ENCODE results near the gene SREBF2.

Gene SREBF2

DNA sequence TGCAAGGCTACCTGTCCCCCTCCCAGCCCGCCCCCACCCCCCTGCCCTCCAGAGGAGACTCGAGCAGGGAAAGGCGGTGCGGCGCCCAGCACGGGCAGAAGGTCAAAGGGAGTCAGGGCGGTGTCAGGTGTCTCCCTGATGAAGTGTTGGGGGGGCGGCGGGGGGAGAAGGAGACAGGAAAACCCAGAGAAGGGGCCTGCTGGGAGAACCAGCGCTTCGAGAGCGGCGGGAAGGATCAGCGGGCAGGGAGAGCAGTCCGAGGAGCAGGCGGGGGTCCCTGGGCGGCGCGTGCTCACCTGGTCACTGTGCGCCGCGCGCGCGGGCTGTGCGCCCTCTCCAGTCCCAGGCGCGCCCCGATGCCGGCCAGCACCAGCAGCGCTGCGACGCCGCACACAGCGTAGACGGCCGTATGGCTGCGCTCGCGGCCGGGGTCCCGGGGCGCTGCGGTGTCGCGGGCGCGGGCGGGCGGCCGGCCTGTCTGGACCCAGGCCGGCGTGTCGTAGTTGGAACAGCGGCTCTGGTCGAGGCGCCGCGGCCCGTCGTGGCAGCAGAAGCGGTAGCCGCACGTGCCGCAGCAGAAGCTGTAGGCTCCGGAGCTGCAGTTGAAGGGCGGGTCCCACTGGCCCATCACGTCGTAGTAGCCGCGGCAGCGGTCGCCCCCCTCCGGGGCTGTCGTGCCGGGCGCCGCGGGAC lies 81.1 kb downstream of the SREBF2 start:
- Histone ChIP-seq H3K36me3 (ENCODE audit: control insufficient read depth, insufficient read depth, low read length) (no peaks in the 10 kb centered on the region), H3K27ac (ENCODE audit: insufficient read depth, low read length, poor library complexity, severe bottlenecking) (no peak overlapping the region), H3K9me3 (ENCODE audit: control insufficient read depth, low read length) (no peaks in the 10 kb centered on the region), H3K27me3 (replicated peaks; ENCODE audit: control insufficient read depth, insufficient read depth, low read length, poor library complexity, severe bottlenecking) (peaks cover 50% of the 10 kb centered on the region), H3K4me1 (ENCODE audit: control insufficient read depth, insufficient read depth, low read length, poor library complexity, severe bottlenecking) (peaks cover 35% of the 10 kb centered on the region), H3K4me3 (ENCODE audit: insufficient read depth, low read depth, low read length, poor library complexity, severe bottlenecking) (no peak overlapping the region)
- no peak for DNase-seq

DNA sequence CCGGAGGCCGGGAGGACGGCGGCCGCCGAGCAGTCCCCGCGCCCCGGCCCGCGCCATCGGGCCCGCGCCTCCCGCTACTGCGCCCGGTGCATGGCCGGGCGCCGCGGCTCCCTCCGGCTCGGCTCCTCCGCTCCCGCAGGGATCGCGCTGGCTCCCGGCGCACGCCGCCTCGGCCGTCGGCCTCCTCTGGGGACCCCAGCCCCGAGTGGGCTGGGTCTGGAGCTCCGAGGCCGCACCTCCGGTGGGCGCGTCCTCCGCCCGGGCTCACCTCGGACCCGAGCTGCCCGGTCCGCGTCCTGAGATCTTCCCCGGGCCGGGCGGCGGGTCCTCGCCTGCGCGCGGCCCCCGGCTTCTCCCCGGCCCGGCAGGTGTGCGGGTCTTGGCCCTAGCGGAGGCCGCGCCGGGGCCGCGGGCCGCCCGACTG lies 81.7 kb downstream of the SREBF2 start:
- peaks cover 33% of the 10 kb centered on the region for H3K4me1 ChIP-seq (ENCODE audit: control insufficient read depth, insufficient read depth, low read length, poor library complexity, severe bottlenecking)
- no peaks in the 10 kb centered on the region for H3K36me3 ChIP-seq (ENCODE audit: control insufficient read depth, insufficient read depth, low read length)
- H3K27me3 ChIP-seq (replicated peaks; ENCODE audit: control insufficient read depth, insufficient read depth, low read length, poor library complexity, severe bottlenecking), result peaks cover 43% of the 10 kb centered on the region
- H3K27ac ChIP-seq (ENCODE audit: insufficient read depth, low read length, poor library complexity, severe bottlenecking), result no peak overlapping the region
- H3K4me3 ChIP-seq (ENCODE audit: insufficient read depth, low read depth, low read length, poor library complexity, severe bottlenecking), result no peak overlapping the region
- no peaks in the 10 kb centered on the region for H3K9me3 ChIP-seq (ENCODE audit: control insufficient read depth, low read length)
- no peak for DNase-seq

GRCh38 chr22:41915035-41915785 lies 82.3 kb downstream of the SREBF2 start, which contains the start of gene SHISA8:
TSS of gene SHISA8 (minus strand) at chr22:41915074. CDS start at chr22:41914667, 407 bp downstream.
- H3K4me3 ChIP-seq (ENCODE audit: insufficient read depth, low read depth, low read length, poor library complexity, severe bottlenecking), result peak within 1 kb of the TSS; percentile 22

GRCh38 chr22:41915786-41916493 lies 83.0 kb downstream of the SREBF2 start:
- no peaks in the 10 kb centered on the region for H3K36me3 ChIP-seq (ENCODE audit: control insufficient read depth, insufficient read depth, low read length)
- H3K9me3 ChIP-seq (ENCODE audit: control insufficient read depth, low read length), result no peaks in the 10 kb centered on the region
- DNase-seq, result no peak
- H3K27me3 ChIP-seq (replicated peaks; ENCODE audit: control insufficient read depth, insufficient read depth, low read length, poor library complexity, severe bottlenecking), result peaks cover 30% of the 10 kb centered on the region
- H3K4me3 ChIP-seq (ENCODE audit: insufficient read depth, low read depth, low read length, poor library complexity, severe bottlenecking), result no peak overlapping the region
- no peak overlapping the region for H3K27ac ChIP-seq (ENCODE audit: insufficient read depth, low read length, poor library complexity, severe bottlenecking)
- H3K4me1 ChIP-seq (ENCODE audit: control insufficient read depth, insufficient read depth, low read length, poor library complexity, severe bottlenecking), result peaks cover 26% of the 10 kb centered on the region

More at GRCh38 chr22:41915035-41915785, 82.3 kb downstream of the SREBF2 start, which contains the start of gene SHISA8:
- peak; percentile 33 to 45 (median 39) for DNase-seq
- no peaks in the 10 kb centered on the region for H3K9me3 ChIP-seq (ENCODE audit: control insufficient read depth, low read length)
- peaks cover 32% of the 10 kb centered on the region for H3K4me1 ChIP-seq (ENCODE audit: control insufficient read depth, insufficient read depth, low read length, poor library complexity, severe bottlenecking)
- H3K36me3 ChIP-seq (ENCODE audit: control insufficient read depth, insufficient read depth, low read length), result no peaks in the 10 kb centered on the region
- H3K27me3 ChIP-seq (replicated peaks; ENCODE audit: control insufficient read depth, insufficient read depth, low read length, poor library complexity, severe bottlenecking), result peaks cover 37% of the 10 kb centered on the region
- no peak within 1 kb of the TSS for H3K27ac ChIP-seq (ENCODE audit: insufficient read depth, low read length, poor library complexity, severe bottlenecking)

DNA sequence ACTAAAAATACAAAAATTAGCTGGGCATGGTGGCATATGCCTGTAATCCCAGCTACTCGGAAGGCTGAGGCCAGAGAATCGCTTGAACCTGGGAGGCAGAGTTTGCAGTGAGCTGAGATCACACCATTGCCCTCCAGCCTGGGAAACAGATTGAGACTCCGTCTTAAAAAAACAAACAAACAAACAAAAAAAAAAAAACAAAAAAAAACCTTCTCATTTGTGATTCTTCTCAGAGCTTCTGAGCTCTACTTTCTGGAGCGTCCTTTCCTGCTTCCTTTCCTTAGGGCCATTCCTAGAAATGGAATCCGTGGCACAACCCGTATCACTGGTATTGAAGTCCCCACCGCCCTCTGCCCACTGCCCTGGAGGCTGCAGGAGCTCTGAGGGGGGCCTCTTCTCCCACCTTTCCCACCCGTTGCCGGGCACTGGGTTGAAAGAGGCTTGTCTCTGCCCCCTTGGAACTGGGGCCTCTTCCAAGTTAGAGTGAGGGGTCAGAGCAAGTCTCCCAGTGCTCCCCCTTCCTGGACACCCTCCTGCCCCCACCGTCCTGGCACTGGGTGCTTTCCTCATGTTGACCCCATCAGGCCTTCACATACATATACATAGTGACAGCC lies 83.9 kb downstream of the SREBF2 start:
- no peak for DNase-seq
- Histone ChIP-seq H3K27ac (ENCODE audit: insufficient read depth, low read length, poor library complexity, severe bottlenecking) (no peak overlapping the region), H3K4me1 (ENCODE audit: control insufficient read depth, insufficient read depth, low read length, poor library complexity, severe bottlenecking) (peaks cover 22% of the 10 kb centered on the region), H3K9me3 (ENCODE audit: control insufficient read depth, low read length) (no peaks in the 10 kb centered on the region), H3K4me3 (ENCODE audit: insufficient read depth, low read depth, low read length, poor library complexity, severe bottlenecking) (no peak overlapping the region), H3K36me3 (ENCODE audit: control insufficient read depth, insufficient read depth, low read length) (no peaks in the 10 kb centered on the region), H3K27me3 (replicated peaks; ENCODE audit: control insufficient read depth, insufficient read depth, low read length, poor library complexity, severe bottlenecking) (peaks cover 21% of the 10 kb centered on the region)

- no peak overlapping the region for H3K4me3 ChIP-seq (ENCODE audit: insufficient read depth, low read depth, low read length, poor library complexity, severe bottlenecking)
- H3K4me1 ChIP-seq (ENCODE audit: control insufficient read depth, insufficient read depth, low read length, poor library complexity, severe bottlenecking), result peaks cover 22% of the 10 kb centered on the region
- DNase-seq, result no peak
- no peaks in the 10 kb centered on the region for H3K36me3 ChIP-seq (ENCODE audit: control insufficient read depth, insufficient read depth, low read length)
- H3K27ac ChIP-seq (ENCODE audit: insufficient read depth, low read length, poor library complexity, severe bottlenecking), result no peak overlapping the region
- peaks cover 15% of the 10 kb centered on the region for H3K27me3 ChIP-seq (replicated peaks; ENCODE audit: control insufficient read depth, insufficient read depth, low read length, poor library complexity, severe bottlenecking)
- no peaks in the 10 kb centered on the region for H3K9me3 ChIP-seq (ENCODE audit: control insufficient read depth, low read length)
Observed at GRCh38 chr22:41917375-41917902, 84.5 kb downstream of the SREBF2 start.

GRCh38 chr22:41917903-41918791 lies 85.2 kb downstream of the SREBF2 start:
- H3K4me3 ChIP-seq (ENCODE audit: insufficient read depth, low read depth, low read length, poor library complexity, severe bottlenecking), result no peak overlapping the region
- peaks cover 8% of the 10 kb centered on the region for H3K27me3 ChIP-seq (replicated peaks; ENCODE audit: control insufficient read depth, insufficient read depth, low read length, poor library complexity, severe bottlenecking)

GRCh38 chr22:41919357-41920224 lies 86.7 kb downstream of the SREBF2 start:
- peaks cover 16% of the 10 kb centered on the region for H3K4me1 ChIP-seq (ENCODE audit: control insufficient read depth, insufficient read depth, low read length, poor library complexity, severe bottlenecking)

More at GRCh38 chr22:41917903-41918791, 85.2 kb downstream of the SREBF2 start:
- H3K36me3 ChIP-seq (ENCODE audit: control insufficient read depth, insufficient read depth, low read length), result no peaks in the 10 kb centered on the region
- H3K27ac ChIP-seq (ENCODE audit: insufficient read depth, low read length, poor library complexity, severe bottlenecking), result no peak overlapping the region
- no peaks in the 10 kb centered on the region for H3K9me3 ChIP-seq (ENCODE audit: control insufficient read depth, low read length)
- H3K4me1 ChIP-seq (ENCODE audit: control insufficient read depth, insufficient read depth, low read length, poor library complexity, severe bottlenecking), result peaks cover 22% of the 10 kb centered on the region
- no peak for DNase-seq

More at GRCh38 chr22:41919357-41920224, 86.7 kb downstream of the SREBF2 start:
- Histone ChIP-seq H3K27me3 (replicated peaks; ENCODE audit: control insufficient read depth, insufficient read depth, low read length, poor library complexity, severe bottlenecking) (peaks cover 3% of the 10 kb centered on the region), H3K36me3 (ENCODE audit: control insufficient read depth, insufficient read depth, low read length) (no peaks in the 10 kb centered on the region), H3K4me3 (ENCODE audit: insufficient read depth, low read depth, low read length, poor library complexity, severe bottlenecking) (peak overlapping the region; percentile 68), H3K9me3 (ENCODE audit: control insufficient read depth, low read length) (no peaks in the 10 kb centered on the region), H3K27ac (ENCODE audit: insufficient read depth, low read length, poor library complexity, severe bottlenecking) (peak overlapping the region; percentile 18)
- no peak for DNase-seq
